ENCODE results near the gene ATF4.

DNA sequence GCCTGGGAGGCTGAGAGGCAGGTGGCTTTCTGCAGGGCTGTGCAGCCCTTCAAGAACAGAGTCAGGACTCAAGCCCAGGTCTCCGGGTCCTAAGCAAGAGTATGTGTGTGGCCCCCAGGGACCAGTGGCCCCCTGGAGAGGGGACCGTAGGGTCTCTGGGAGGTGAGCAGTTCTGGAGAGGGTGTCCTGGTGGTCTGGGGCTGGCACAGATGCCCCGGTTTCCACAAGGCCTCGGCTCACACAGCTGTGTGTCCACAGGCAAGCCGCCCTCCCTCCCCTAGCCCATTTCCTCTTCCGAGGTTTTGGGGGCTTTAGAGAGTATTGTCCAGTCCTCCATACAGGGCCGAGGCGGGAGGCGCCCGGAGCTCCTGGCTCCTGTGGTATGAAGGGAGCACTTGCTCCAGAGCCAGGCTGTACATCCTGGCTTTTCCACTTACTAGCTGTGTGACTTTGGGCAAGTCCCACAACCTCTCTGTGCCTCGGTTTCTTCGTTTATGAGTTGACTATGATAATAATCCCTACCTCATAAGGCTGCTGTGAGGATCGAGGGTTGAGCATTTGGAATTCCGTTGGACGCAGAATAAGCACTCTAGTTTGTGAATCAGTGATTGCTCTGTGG lies 15.6 kb downstream of the ATF4 start:
- TF ChIP-seq, protein P1, sequence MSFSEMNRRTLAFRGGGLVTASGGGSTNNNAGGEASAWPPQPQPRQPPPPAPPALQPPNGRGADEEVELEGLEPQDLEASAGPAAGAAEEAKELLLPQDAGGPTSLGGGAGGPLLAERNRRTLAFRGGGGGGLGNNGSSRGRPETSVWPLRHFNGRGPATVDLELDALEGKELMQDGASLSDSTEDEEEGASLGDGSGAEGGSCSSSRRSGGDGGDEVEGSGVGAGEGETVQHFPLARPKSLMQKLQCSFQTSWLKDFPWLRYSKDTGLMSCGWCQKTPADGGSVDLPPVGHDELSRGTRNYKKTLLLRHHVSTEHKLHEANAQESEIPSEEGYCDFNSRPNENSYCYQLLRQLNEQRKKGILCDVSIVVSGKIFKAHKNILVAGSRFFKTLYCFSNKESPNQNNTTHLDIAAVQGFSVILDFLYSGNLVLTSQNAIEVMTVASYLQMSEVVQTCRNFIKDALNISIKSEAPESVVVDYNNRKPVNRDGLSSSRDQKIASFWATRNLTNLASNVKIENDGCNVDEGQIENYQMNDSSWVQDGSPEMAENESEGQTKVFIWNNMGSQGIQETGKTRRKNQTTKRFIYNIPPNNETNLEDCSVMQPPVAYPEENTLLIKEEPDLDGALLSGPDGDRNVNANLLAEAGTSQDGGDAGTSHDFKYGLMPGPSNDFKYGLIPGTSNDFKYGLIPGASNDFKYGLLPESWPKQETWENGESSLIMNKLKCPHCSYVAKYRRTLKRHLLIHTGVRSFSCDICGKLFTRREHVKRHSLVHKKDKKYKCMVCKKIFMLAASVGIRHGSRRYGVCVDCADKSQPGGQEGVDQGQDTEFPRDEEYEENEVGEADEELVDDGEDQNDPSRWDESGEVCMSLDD (tag by site-specific recombination; IDR thresholded peaks at IDR 0.05) = no peak
- TF ChIP-seq, protein P2, sequence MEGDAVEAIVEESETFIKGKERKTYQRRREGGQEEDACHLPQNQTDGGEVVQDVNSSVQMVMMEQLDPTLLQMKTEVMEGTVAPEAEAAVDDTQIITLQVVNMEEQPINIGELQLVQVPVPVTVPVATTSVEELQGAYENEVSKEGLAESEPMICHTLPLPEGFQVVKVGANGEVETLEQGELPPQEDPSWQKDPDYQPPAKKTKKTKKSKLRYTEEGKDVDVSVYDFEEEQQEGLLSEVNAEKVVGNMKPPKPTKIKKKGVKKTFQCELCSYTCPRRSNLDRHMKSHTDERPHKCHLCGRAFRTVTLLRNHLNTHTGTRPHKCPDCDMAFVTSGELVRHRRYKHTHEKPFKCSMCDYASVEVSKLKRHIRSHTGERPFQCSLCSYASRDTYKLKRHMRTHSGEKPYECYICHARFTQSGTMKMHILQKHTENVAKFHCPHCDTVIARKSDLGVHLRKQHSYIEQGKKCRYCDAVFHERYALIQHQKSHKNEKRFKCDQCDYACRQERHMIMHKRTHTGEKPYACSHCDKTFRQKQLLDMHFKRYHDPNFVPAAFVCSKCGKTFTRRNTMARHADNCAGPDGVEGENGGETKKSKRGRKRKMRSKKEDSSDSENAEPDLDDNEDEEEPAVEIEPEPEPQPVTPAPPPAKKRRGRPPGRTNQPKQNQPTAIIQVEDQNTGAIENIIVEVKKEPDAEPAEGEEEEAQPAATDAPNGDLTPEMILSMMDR (tag by site-specific recombination; IDR thresholded peaks at IDR 0.05) = no peak
- TF ChIP-seq ZBTB21 (tag by site-specific recombination; IDR thresholded peaks at IDR 0.05) (no peak), ZNF768 (tag by site-specific recombination; IDR thresholded peaks at IDR 0.05) (peak; percentile 92; the same call in 1 of the 2 replicates), KLF8 (tag by site-specific recombination; IDR thresholded peaks at IDR 0.05) (no peak), ZFP37 (tag by site-specific recombination; IDR thresholded peaks at IDR 0.05) (no peak), BCL11A (tag by site-specific recombination; IDR thresholded peaks at IDR 0.05; ENCODE audit: low read depth) (no peak), ZNF133 (tag by site-specific recombination; IDR thresholded peaks at IDR 0.05) (no peak)
- TF ChIP-seq, protein P3, sequence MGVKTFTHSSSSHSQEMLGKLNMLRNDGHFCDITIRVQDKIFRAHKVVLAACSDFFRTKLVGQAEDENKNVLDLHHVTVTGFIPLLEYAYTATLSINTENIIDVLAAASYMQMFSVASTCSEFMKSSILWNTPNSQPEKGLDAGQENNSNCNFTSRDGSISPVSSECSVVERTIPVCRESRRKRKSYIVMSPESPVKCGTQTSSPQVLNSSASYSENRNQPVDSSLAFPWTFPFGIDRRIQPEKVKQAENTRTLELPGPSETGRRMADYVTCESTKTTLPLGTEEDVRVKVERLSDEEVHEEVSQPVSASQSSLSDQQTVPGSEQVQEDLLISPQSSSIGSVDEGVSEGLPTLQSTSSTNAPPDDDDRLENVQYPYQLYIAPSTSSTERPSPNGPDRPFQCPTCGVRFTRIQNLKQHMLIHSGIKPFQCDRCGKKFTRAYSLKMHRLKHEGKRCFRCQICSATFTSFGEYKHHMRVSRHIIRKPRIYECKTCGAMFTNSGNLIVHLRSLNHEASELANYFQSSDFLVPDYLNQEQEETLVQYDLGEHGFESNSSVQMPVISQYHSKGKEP (tag by site-specific recombination; IDR thresholded peaks at IDR 0.05) = no peak
- TF ChIP-seq, protein P4, sequence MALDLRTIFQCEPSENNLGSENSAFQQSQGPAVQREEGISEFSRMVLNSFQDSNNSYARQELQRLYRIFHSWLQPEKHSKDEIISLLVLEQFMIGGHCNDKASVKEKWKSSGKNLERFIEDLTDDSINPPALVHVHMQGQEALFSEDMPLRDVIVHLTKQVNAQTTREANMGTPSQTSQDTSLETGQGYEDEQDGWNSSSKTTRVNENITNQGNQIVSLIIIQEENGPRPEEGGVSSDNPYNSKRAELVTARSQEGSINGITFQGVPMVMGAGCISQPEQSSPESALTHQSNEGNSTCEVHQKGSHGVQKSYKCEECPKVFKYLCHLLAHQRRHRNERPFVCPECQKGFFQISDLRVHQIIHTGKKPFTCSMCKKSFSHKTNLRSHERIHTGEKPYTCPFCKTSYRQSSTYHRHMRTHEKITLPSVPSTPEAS (tag by site-specific recombination; IDR thresholded peaks at IDR 0.05) = no peak
